GM12872 (cell line): ENCODE data around the gene MACROH2A2.

Experiments
- TF ChIP-seq, protein P1 (sequence below): IDR thresholded peaks from 3 replicates; pipeline ENCODE4 v1.5.1; 2011; ENCODE audit warnings: low read depth, mild to moderate bottlenecking, low read length, moderate library complexity; ENCODE audit not compliant: insufficient read depth

MACROH2A2 gene

GRCh38 chr10:70160798-70161197 lies 108.2 kb downstream of the MACROH2A2 start:
- TF ChIP-seq, protein P1, sequence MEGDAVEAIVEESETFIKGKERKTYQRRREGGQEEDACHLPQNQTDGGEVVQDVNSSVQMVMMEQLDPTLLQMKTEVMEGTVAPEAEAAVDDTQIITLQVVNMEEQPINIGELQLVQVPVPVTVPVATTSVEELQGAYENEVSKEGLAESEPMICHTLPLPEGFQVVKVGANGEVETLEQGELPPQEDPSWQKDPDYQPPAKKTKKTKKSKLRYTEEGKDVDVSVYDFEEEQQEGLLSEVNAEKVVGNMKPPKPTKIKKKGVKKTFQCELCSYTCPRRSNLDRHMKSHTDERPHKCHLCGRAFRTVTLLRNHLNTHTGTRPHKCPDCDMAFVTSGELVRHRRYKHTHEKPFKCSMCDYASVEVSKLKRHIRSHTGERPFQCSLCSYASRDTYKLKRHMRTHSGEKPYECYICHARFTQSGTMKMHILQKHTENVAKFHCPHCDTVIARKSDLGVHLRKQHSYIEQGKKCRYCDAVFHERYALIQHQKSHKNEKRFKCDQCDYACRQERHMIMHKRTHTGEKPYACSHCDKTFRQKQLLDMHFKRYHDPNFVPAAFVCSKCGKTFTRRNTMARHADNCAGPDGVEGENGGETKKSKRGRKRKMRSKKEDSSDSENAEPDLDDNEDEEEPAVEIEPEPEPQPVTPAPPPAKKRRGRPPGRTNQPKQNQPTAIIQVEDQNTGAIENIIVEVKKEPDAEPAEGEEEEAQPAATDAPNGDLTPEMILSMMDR, result no peak
